Progenitor cell of endocrine pancreas (in vitro differentiated cells): ENCODE measurements around the gene LRMDA. TPM values are rescaled to one million over a fixed set of nuclear protein-coding genes. Genes with fewer than 3 reads are reported as not detected.

Experiments
- DNase-seq: peaks from one replicate; pipeline ENCODE4 v3.0.0; 2021; ENCODE audit warnings: low spot score; ENCODE audit not compliant: unreplicated experiment
- H3K27ac Mint-ChIP-seq: 2 replicates; pipeline ENCODE4 v1.8.0; 2021; ENCODE audit warnings: mild to moderate bottlenecking, moderate library complexity, mixed read lengths
- H3K27me3 Mint-ChIP-seq: 2 replicates; pipeline ENCODE4 v1.8.0; 2021; ENCODE audit warnings: mixed read lengths
- H3K36me3 Mint-ChIP-seq: 2 replicates; pipeline ENCODE4 v1.8.0; 2022; ENCODE audit warnings: mixed read lengths; ENCODE audit not compliant: insufficient read depth
- H3K4me1 Mint-ChIP-seq: 2 replicates; pipeline ENCODE4 v1.8.0; 2021; ENCODE audit warnings: low read depth, mixed read lengths
- H3K4me3 Mint-ChIP-seq: 2 replicates; pipeline ENCODE4 v1.8.0; 2021; ENCODE audit warnings: low read depth, mild to moderate bottlenecking, moderate library complexity, mixed read lengths
- H3K9me3 Mint-ChIP-seq: 2 replicates; pipeline ENCODE4 v1.8.0; 2021; ENCODE audit warnings: low read depth, mixed read lengths
- CTCF ChIP-seq: fragments of 200-600 bp; sonication (generic); IDR thresholded peaks from one replicate; pipeline ENCODE4 v1.5.0; 2021; ENCODE audit warnings: antibody characterized with exemption, mild to moderate bottlenecking; ENCODE audit not compliant: unreplicated experiment
- total RNA-seq: library from RNA; stranded (reverse); gene quantifications from 2 replicates; pipeline ENCODE4 v1.2.1, GENCODE V29; 2021

The LRMDA gene
- total RNA-seq, 1 donor from 2014 or later = 6.5 TPM

DNA sequence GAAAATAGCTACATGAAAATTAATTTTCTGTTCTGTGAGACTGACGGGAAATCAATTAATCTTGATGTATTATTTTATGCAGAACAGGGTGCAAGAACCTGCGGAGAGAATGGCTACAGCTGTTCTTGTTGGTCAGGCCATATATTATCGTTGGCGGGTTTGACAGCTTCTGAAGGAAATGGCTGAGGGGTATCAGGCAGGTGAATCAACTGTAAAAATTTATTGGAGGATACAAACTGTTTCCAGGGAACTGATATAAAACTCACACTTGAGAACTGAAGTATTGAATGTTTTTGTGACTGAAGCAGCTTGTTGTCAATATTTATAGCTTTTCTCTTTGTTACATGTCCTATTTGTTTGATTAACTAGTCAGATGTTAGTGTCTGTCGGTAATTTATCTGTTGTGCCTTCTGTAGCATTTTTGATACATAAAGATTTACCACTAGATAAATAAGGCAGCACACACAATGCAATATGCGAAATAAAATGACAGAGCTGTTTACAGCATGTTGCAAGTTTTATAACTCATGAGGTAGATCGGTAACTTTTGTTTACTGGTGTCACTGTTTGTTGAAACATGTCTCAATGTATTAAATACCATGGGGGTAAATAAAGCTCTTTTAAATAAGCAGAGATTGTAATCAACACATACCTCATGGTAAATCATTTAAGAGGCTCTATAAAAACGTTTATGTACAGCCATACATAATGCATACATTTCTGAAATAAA lies 308.2 kb downstream of the LRMDA start:
- Mint-ChIP-seq H3K27ac (no peak overlapping the region), H3K27me3 (no peaks in the 10 kb centered on the region), H3K4me1 (peaks cover 22% of the 10 kb centered on the region), H3K9me3 (peaks cover 2% of the 10 kb centered on the region), H3K4me3 (no peak overlapping the region), H3K36me3 (no peaks in the 10 kb centered on the region)
- no peak for TF ChIP-seq CTCF
- DNase-seq = no peak

DNA sequence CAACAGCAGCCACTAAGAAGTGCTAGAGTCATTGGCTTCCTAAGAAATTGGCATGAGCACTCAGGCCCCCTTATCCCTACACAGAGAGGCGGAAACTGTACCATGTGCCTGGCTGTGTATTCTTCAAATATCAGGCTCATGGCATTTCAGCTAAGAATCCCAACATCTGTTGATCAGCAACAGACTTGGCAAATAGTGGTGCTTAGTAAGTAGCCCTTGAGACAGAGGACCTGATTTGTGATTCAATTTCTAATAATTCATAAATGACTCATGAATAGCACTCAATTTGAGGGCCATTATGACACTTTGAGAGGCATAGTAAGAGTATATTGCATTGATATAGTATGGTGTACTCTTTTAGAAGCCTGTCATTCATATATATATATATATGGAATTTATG lies 309.1 kb downstream of the LRMDA start:
- Mint-ChIP-seq H3K27ac (no peak overlapping the region), H3K27me3 (no peaks in the 10 kb centered on the region), H3K9me3 (peaks cover 2% of the 10 kb centered on the region), H3K4me3 (no peak overlapping the region), H3K4me1 (peaks cover 27% of the 10 kb centered on the region), H3K36me3 (no peaks in the 10 kb centered on the region)
- DNase-seq = no peak
- TF ChIP-seq CTCF = no peak

- H3K36me3 Mint-ChIP-seq = no peaks in the 10 kb centered on the region
- H3K9me3 Mint-ChIP-seq = peaks cover 2% of the 10 kb centered on the region
- no peaks in the 10 kb centered on the region for H3K27me3 Mint-ChIP-seq
- no peak overlapping the region for H3K4me3 Mint-ChIP-seq
- peaks cover 38% of the 10 kb centered on the region for H3K4me1 Mint-ChIP-seq
- no peak for DNase-seq
- TF ChIP-seq CTCF = no peak
- H3K27ac Mint-ChIP-seq = no peak overlapping the region
Measured at GRCh38 chr10:75742355-75742754, 310.9 kb downstream of the LRMDA start.

GRCh38 chr10:75743291-75743778 lies 311.9 kb downstream of the LRMDA start:
- TF ChIP-seq CTCF = no peak
- H3K4me1 Mint-ChIP-seq = peaks cover 38% of the 10 kb centered on the region
- no peak overlapping the region for H3K4me3 Mint-ChIP-seq
- no peaks in the 10 kb centered on the region for H3K27me3 Mint-ChIP-seq
- peaks cover 2% of the 10 kb centered on the region for H3K9me3 Mint-ChIP-seq
- DNase-seq = no peak
- peak overlapping the region; percentile 1 for H3K27ac Mint-ChIP-seq
- H3K36me3 Mint-ChIP-seq = no peaks in the 10 kb centered on the region

DNA sequence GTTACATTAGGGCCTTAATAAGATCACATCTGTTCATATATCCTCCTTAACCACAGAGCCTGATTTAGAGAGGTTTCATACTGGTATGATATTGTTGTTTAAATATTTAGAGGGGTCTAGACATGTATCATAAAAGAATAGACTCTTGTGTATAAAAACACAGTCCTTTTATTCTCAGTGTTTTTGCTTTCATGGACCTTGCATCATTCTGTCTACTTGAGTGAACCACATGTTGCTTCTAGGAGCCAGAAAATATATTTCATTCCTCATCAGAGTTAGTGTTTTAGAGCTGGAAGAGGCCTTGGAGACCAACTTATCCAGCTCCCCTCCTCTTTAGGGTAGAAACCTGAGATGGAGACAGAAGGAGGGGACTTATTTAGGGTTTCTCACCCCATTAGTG lies 312.8 kb downstream of the LRMDA start:
- peaks cover 37% of the 10 kb centered on the region for H3K4me1 Mint-ChIP-seq
- no peaks in the 10 kb centered on the region for H3K27me3 Mint-ChIP-seq
- peaks cover 2% of the 10 kb centered on the region for H3K9me3 Mint-ChIP-seq
- no peak for DNase-seq
- H3K36me3 Mint-ChIP-seq = no peaks in the 10 kb centered on the region
- H3K27ac Mint-ChIP-seq = no peak overlapping the region
- TF ChIP-seq CTCF = no peak
- H3K4me3 Mint-ChIP-seq = no peak overlapping the region
